HEK293 (cell line): Measurements from ENCODE around the gene EARS2.

Experiments
- ATF2 ChIP-seq: fragments of 450-650 bp; formaldehyde crosslinking; IDR thresholded peaks from 2 replicates; pipeline ENCODE4 v1.5.1; 2016; ENCODE audit warnings: missing biosample characterization, missing genetic modification characterization, low read depth
- BCL11B ChIP-seq: fragments of 450-650 bp; formaldehyde crosslinking; IDR thresholded peaks from 2 replicates; pipeline ENCODE4 v1.5.1; 2016; ENCODE audit warnings: low read depth, missing biosample characterization, missing genetic modification characterization
- BCL6B ChIP-seq: fragments of 450-650 bp; formaldehyde crosslinking; IDR thresholded peaks from 2 replicates; pipeline ENCODE4 v1.5.1; 2017; ENCODE audit warnings: missing biosample characterization, missing genetic modification characterization
- HOXA7 ChIP-seq: sonication (generic); formaldehyde crosslinking; IDR thresholded peaks from 2 replicates; pipeline ENCODE4 v1.8.1; 2022; ENCODE audit warnings: missing genetic modification reagents, borderline replicate concordance
- KLF8 ChIP-seq: fragments of 450-650 bp; formaldehyde crosslinking; IDR thresholded peaks from 2 replicates; pipeline ENCODE4 v1.5.1; 2016; ENCODE audit warnings: missing biosample characterization, missing genetic modification characterization
- PBX3 ChIP-seq: sonication (generic); formaldehyde crosslinking; IDR thresholded peaks from 2 replicates; pipeline ENCODE4 v1.8.1; 2022; ENCODE audit warnings: mild to moderate bottlenecking, moderate library complexity, missing genetic modification reagents
- PRDM6 ChIP-seq: fragments of 450-650 bp; formaldehyde crosslinking; IDR thresholded peaks from 2 replicates; pipeline ENCODE4 v1.5.1; 2017; ENCODE audit warnings: missing biosample characterization, missing genetic modification characterization
- SALL2 ChIP-seq: fragments of 450-650 bp; formaldehyde crosslinking; IDR thresholded peaks from 2 replicates; pipeline ENCODE4 v1.5.0; 2017; ENCODE audit warnings: missing biosample characterization, mild to moderate bottlenecking, missing genetic modification characterization, borderline replicate concordance
- SCRT2 ChIP-seq: fragments of 450-650 bp; formaldehyde crosslinking; IDR thresholded peaks from 2 replicates; pipeline ENCODE4 v1.5.1; 2016; ENCODE audit warnings: missing biosample characterization, missing genetic modification characterization
- TRIM28 ChIP-seq: IDR thresholded peaks from 2 replicates; pipeline ENCODE4 v1.6.1; 2011; ENCODE audit warnings: low read length, control low read depth, borderline replicate concordance
- ZNF184 ChIP-seq: fragments of 450-650 bp; IDR thresholded peaks from 2 replicates; pipeline ENCODE4 v1.5.1; 2018; ENCODE audit warnings: missing biosample characterization, mild to moderate bottlenecking, missing genetic modification characterization
- ZNF19 ChIP-seq: fragments of 450-650 bp; formaldehyde crosslinking; IDR thresholded peaks from 2 replicates; pipeline ENCODE4; 2016; ENCODE audit warnings: missing biosample characterization, missing genetic modification characterization, low read depth
- ZNF280C ChIP-seq: fragments of 450-650 bp; formaldehyde crosslinking; IDR thresholded peaks from 2 replicates; pipeline ENCODE4 v1.5.1; 2016; ENCODE audit warnings: missing biosample characterization, missing genetic modification characterization
- ZNF48 ChIP-seq: fragments of 450-650 bp; formaldehyde crosslinking; IDR thresholded peaks from 2 replicates; pipeline ENCODE4 v1.5.1; 2016; ENCODE audit warnings: missing biosample characterization, missing genetic modification characterization
- ZNF510 ChIP-seq: fragments of 450-650 bp; formaldehyde crosslinking; IDR thresholded peaks from 2 replicates; pipeline ENCODE4 v1.5.1; 2018; ENCODE audit warnings: mild to moderate bottlenecking, missing genetic modification characterization, missing biosample characterization; ENCODE audit not compliant: insufficient replicate concordance
- ZNF548 ChIP-seq: fragments of 450-650 bp; formaldehyde crosslinking; IDR thresholded peaks from 2 replicates; pipeline ENCODE4 v1.5.1; 2016; ENCODE audit warnings: missing biosample characterization, missing genetic modification characterization
- ZNF561 ChIP-seq: fragments of 450-650 bp; IDR thresholded peaks from 2 replicates; pipeline ENCODE4 v1.5.1; 2018; ENCODE audit warnings: missing biosample characterization, missing genetic modification characterization, borderline replicate concordance
- ZNF621 ChIP-seq: fragments of 450-650 bp; formaldehyde crosslinking; IDR thresholded peaks from 2 replicates; pipeline ENCODE4 v1.5.1; 2017; ENCODE audit warnings: missing biosample characterization, missing genetic modification characterization
- ZNF629 ChIP-seq: fragments of 450-650 bp; formaldehyde crosslinking; IDR thresholded peaks from 2 replicates; pipeline ENCODE4 v1.5.1; 2017; ENCODE audit warnings: missing biosample characterization, missing genetic modification characterization
- ZNF791 ChIP-seq: fragments of 450-650 bp; formaldehyde crosslinking; IDR thresholded peaks from 2 replicates; pipeline ENCODE4 v1.5.1; 2016; ENCODE audit warnings: missing biosample characterization, missing genetic modification characterization
- ZNF837 ChIP-seq: fragments of 450-650 bp; formaldehyde crosslinking; IDR thresholded peaks from 2 replicates; pipeline ENCODE4 v1.5.1; 2016; ENCODE audit warnings: missing biosample characterization, missing genetic modification characterization
- ZSCAN4 ChIP-seq: fragments of 450-650 bp; formaldehyde crosslinking; IDR thresholded peaks from 2 replicates; pipeline ENCODE4 v1.5.1; 2017; ENCODE audit warnings: missing biosample characterization, missing genetic modification characterization
- ZSCAN5A ChIP-seq: fragments of 450-650 bp; formaldehyde crosslinking; IDR thresholded peaks from 2 replicates; pipeline ENCODE4 v1.5.1; 2016; ENCODE audit warnings: missing biosample characterization, missing genetic modification characterization
- TF ChIP-seq, protein P1 (sequence below): fragments of 450-650 bp; formaldehyde crosslinking; IDR thresholded peaks from 2 replicates; pipeline ENCODE4 v1.5.1; 2016; ENCODE audit warnings: missing biosample characterization, missing genetic modification characterization
- TF ChIP-seq, protein P2 (sequence below): fragments of 450-650 bp; formaldehyde crosslinking; IDR thresholded peaks from 2 replicates; pipeline ENCODE4 v1.5.1; 2016; ENCODE audit warnings: missing biosample characterization, missing genetic modification characterization

Gene EARS2

DNA sequence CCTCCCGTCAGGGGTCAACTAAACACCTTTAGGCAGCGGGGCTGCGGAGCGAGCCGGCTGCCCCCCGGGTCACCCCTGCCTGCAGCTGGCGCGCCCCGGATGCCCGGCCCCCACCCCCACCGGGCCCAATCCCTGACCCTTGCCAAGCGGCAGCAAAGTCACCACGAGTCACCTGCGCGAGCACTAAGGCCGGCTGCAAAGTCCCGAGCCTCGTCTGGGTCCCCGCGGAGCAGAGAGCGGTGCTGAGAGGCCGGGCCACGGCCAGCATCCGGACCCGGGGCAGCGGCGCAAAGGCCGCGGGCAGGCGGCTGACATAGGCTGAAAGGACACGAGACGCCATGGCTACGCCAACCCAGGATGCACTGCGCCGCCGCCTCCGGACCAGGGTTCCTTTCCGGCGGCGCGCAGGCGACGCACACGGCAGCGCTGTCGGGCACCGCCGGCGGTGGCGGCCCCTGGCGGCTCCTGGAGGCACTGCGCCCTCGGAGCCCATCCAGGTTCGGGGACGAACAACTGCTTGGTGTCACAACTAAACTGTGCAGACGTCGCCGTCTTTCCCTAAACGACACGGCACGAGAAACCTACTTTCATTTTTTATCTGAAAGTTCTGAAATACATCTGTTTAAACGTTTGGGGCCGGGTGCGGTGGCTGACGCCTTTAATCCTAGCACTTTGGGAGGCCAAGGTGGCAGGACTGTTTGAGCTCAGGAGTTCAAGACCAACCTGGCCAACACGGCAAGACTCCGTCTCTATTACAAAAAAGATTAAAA lies 39.0 kb upstream of the EARS2 start, which contains the start of gene NDUFAB1 (continued):
- TF ChIP-seq ZNF837 (tag by site-specific recombination) (no peak), ATF2 (no peak), ZSCAN5A (tag by site-specific recombination) (0 out of 2 replicates have a peak, but pooled peaks have one; percentile 71), ZNF510 (tag by site-specific recombination) (no peak), ZNF629 (peak; percentile 44), ZNF280C (tag by site-specific recombination) (no peak), ZNF561 (tag by site-specific recombination) (peak; percentile 95; the same call in 1 of the 2 replicates), PRDM6 (tag by site-specific recombination) (no peak), KLF8 (tag by site-specific recombination) (no peak), TRIM28 (no peak), ZNF19 (tag by site-specific recombination) (no peak), ZNF791 (no peak), BCL11B (tag by site-specific recombination) (no peak), ZNF621 (tag by site-specific recombination) (no peak), ZNF184 (tag by site-specific recombination) (0 out of 2 replicates have a peak, but pooled peaks have one; percentile 54), SCRT2 (tag by site-specific recombination) (no peak), SALL2 (tag by site-specific recombination) (no peak), ZSCAN4 (tag by site-specific recombination) (no peak), ZNF548 (tag by site-specific recombination) (no peak), BCL6B (tag by site-specific recombination) (no peak), ZNF48 (tag by site-specific recombination) (no peak), PBX3 (CRISPR knock-in tag) (peak; percentile 87), HOXA7 (CRISPR knock-in tag) (no peak)
- TF ChIP-seq, protein P1, sequence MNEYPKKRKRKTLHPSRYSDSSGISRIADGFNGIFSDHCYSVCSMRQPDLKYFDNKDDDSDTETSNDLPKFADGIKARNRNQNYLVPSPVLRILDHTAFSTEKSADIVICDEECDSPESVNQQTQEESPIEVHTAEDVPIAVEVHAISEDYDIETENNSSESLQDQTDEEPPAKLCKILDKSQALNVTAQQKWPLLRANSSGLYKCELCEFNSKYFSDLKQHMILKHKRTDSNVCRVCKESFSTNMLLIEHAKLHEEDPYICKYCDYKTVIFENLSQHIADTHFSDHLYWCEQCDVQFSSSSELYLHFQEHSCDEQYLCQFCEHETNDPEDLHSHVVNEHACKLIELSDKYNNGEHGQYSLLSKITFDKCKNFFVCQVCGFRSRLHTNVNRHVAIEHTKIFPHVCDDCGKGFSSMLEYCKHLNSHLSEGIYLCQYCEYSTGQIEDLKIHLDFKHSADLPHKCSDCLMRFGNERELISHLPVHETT, result no peak
- TF ChIP-seq, protein P2, sequence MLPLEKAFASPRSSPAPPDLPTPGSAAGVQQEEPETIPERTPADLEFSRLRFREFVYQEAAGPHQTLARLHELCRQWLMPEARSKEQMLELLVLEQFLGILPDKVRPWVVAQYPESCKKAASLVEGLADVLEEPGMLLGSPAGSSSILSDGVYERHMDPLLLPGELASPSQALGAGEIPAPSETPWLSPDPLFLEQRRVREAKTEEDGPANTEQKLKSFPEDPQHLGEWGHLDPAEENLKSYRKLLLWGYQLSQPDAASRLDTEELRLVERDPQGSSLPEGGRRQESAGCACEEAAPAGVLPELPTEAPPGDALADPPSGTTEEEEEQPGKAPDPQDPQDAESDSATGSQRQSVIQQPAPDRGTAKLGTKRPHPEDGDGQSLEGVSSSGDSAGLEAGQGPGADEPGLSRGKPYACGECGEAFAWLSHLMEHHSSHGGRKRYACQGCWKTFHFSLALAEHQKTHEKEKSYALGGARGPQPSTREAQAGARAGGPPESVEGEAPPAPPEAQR (tag by site-specific recombination), result no peak
